Measurements from ENCODE around the gene ARID5B.
A peak's percentile ranks its signal among the peaks of the same experiment; 100 is the strongest.

GRCh38 chr10:62059217-62059920 lies 157.9 kb downstream of the ARID5B start:
- TF ChIP-seq CTCF (IDR thresholded peaks at IDR 0.05): no peak
- TF ChIP-seq EP300 (IDR thresholded peaks at IDR 0.05; ENCODE audit: low read depth): no peak
- TF ChIP-seq POLR2AphosphoS5 (IDR thresholded peaks at IDR 0.05): peak in 1 of 3 donors; percentile 42

All from transverse colon (tissue), 4 donors.